NCI-H446 treated with DMSO at 0.1 percent for 48 hours (cell line): ENCODE data around the gene CDK14.
"Not testable (repeated sequence)": the region's sequence is repeated elsewhere in the genome, so short reads cannot be mapped to it uniquely, and the experiment has no call there.

Experiments used
- DNase-seq: peaks from one replicate; lab custom pipeline; 2025; lab: John Stamatoyannopoulos, UW

CDK14 gene

DNA sequence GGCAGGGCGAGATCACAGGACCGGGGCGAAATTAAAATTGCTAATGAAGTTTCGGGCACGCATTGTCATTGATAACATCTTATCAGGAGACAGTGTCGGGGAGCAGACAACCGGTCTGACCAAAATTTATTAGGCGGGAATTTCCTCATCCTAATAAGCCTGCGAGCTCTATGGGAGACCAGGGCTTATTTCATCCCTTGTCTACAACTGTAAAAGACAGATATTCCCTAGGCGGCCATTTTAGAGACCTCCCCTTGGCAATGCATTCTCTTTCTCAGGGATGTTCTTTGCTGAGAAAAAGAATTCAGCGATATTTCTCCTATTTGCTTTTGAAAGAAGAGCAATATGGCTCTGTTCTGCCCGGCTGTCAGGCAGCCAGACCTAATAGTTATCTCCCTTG is 198.1 kb downstream of the CDK14 start:
- not testable (repeated sequence) for DNase-seq

DNA sequence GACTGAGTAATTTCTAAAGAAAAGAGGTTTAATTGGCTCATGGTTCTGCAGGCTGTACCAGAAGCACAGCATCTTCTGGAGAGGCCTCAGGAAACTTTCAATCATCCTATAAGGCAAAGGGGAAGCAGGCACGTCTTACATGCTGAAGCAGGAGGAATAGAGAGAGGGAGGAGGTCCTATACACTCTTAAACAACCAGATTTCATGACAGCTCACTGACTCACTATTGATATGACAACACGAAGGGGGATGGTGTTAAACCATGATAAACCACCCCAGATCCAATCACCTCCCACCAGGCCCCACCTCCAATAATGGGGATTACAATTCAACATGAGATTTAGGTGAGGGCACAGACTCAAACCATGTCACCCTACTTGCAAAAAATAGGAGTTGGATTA is 201.5 kb downstream of the CDK14 start:
- DNase-seq, result no peak

- no peak for DNase-seq
These were observed 208.2 kb downstream of the CDK14 start for GRCh38 chr7:90804370-90804769.

DNA sequence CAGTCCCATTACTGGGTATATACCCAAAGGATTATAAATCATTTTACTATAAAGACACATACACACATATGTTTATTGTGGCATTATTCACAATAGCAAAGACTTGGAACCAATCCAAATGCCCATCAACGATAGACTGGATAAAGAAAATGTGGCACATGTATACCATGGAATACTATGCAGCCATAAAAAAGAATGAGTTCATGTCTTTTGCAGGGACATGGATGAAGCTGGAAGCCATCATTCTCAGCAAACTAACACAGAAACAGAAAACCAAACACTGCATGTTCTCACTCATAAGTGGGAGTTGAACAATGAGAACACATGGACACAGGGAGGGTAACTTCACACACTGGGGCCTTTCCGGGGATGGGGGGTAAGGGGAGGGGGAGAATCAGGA is 219.4 kb downstream of the CDK14 start:
- DNase-seq, result not testable (repeated sequence)

- peak; percentile 88 for DNase-seq
These were observed 220.5 kb downstream of the CDK14 start for GRCh38 chr7:90816511-90817142.

GRCh38 chr7:90817151-90817550 is 221.0 kb downstream of the CDK14 start:
- no peak for DNase-seq

DNA sequence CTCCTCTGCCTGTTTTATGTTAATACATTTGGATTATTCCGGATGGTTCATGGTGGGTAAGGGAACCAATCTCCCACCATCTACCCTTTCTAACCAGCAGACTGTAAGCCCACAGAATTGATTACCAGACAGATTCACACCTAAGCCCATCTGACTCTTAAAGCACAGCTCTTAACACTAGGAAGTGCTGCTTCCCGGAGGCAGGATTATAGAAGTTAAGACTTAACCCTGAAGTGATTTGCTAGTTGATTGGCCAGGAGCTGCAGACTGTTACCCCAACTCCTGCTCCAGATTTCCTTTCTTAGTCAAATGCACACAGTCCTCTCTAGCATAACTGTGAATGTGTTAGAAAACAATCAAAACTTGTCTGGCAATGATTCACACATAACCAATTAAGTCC is 221.7 kb downstream of the CDK14 start:
- no peak for DNase-seq

DNA sequence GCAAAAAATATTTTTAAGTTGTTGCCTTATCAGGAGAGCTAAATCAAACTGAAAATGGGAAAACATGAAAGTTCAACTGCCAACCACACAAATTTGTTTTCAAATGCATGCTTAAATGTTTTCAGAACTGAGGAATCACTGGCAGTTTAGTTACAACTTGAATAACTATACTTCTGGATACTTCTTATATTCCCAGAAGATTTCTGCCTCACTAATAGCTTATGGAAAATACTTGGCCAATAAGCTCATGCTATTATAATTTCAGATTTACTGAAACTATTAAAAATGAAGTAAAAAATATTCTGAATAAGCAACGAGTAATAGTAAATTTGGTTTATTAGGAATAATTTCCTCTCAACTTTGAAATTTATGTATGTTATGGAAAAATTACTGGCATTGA is 222.2 kb downstream of the CDK14 start:
- DNase-seq, result no peak

DNA sequence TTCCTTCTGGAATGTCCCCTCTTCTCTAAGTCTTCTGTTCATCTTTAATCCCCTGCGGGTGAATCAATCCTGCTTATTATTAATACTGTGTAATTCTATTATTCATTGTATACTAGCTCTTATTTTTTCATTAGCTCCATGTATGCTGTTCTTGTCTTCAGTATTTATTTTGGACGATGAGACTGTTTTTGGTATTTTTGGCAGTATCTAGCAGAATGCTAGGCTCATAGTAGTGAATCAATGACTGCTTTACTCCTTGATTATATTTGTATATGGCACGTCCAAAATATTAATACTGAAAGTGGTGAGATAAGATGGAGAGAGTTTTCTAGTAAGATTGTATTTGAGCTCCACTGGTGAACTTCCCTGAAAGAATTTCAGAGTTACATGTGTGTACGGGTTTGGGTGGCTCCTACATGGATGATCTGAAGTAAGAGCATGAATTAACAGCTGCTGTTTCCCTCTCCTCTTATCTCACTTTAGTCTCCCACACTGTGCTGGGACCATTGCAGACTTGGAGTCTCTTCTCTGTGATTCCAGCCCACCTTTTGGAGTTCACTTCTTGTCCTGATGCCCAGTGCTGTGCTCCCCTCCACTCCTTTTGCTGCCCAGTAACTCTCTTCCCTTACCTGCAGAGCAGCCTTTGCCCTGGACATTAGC is 226.0 kb downstream of the CDK14 start:
- DNase-seq, result no peak

- peak; percentile 64 for DNase-seq
These were observed 228.5 kb downstream of the CDK14 start for GRCh38 chr7:90824386-90825307.

DNA sequence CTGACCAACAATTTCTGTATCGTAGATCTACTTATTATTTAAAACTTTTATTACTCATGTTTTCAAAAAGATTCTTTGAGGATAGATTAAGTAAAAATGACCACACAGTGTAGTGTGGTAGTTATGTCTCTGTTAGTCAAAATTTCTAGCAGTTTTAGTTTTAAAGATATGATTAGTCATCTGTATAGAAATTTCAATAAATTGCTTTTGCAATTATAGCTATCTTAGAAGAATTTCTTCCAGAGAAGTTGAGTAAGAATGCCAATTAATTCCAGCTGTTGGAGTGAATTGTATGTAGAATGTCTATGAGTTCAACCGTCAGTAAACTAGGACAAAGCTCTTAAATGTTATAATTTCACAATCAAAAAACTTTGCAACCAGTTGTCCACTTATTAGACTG is 229.7 kb downstream of the CDK14 start:
- DNase-seq, result no peak

- no peak for DNase-seq
These were observed 232.5 kb downstream of the CDK14 start for GRCh38 chr7:90828601-90829000.

GRCh38 chr7:90830308-90830707 is 234.2 kb downstream of the CDK14 start:
- no peak for DNase-seq

- DNase-seq, result no peak
These were observed 236.6 kb downstream of the CDK14 start for GRCh38 chr7:90832726-90833125.

GRCh38 chr7:90833443-90833842 is 237.3 kb downstream of the CDK14 start:
- DNase-seq, result no peak

GRCh38 chr7:90834771-90835170 is 238.7 kb downstream of the CDK14 start:
- DNase-seq, result peak; percentile 40

DNA sequence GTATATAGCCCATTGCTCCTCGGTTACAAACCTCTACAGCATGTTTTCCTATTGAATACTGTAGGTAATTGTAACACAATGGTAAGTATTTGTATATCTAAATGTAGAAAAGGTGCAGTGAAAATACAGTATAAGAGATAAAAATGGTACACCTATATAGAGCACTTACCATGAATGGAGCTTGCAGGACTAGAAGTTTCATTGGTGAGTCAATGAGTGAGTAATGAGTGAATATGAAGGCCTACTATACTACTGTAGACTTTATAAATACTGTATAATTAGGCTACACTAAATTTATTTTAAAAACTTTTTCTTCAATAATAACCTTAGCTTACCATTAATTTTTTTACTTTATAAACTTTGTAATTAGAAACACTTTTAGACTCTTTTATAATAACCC is 239.7 kb downstream of the CDK14 start:
- DNase-seq, result no peak

- no peak for DNase-seq
These were observed 240.8 kb downstream of the CDK14 start for GRCh38 chr7:90836937-90837336.

- DNase-seq, result no peak
These were observed 242.7 kb downstream of the CDK14 start for GRCh38 chr7:90838799-90839198.

- DNase-seq, result no peak
These were observed 243.2 kb downstream of the CDK14 start for GRCh38 chr7:90839316-90839715.

GRCh38 chr7:90839727-90840291 is 243.7 kb downstream of the CDK14 start:
- no peak for DNase-seq

- no peak for DNase-seq
These were observed 245.8 kb downstream of the CDK14 start for GRCh38 chr7:90841759-90842429.
